ENCODE results near the gene ITGBL1.

Gene ITGBL1

GRCh38 chr13:101565317-101565716 is 112.8 kb downstream of the ITGBL1 start:
- no peak for DNase-seq (ENCODE audit: low read depth)

- DNase-seq (ENCODE audit: low read depth) = no peak
These were observed 115.4 kb downstream of the ITGBL1 start for GRCh38 chr13:101567841-101568240.

- no peak for DNase-seq (ENCODE audit: low read depth)
These were observed 117.3 kb downstream of the ITGBL1 start for GRCh38 chr13:101569807-101570206.

GRCh38 chr13:101570410-101570809 is 117.9 kb downstream of the ITGBL1 start:
- no peak for DNase-seq (ENCODE audit: low read depth)

- no peak for DNase-seq (ENCODE audit: low read depth)
These were observed 120.0 kb downstream of the ITGBL1 start for GRCh38 chr13:101572456-101572855.

GRCh38 chr13:101575581-101575980 is 123.1 kb downstream of the ITGBL1 start:
- DNase-seq (ENCODE audit: low read depth) = no peak

- DNase-seq (ENCODE audit: low read depth) = no peak
These were observed 124.0 kb downstream of the ITGBL1 start for GRCh38 chr13:101576455-101576854.

GRCh38 chr13:101576977-101577376 is 124.5 kb downstream of the ITGBL1 start:
- no peak for DNase-seq (ENCODE audit: low read depth)

- DNase-seq (ENCODE audit: low read depth) = no peak
These were observed 126.9 kb downstream of the ITGBL1 start for GRCh38 chr13:101579281-101579802.

- no peak for DNase-seq (ENCODE audit: low read depth)
These were observed 131.9 kb downstream of the ITGBL1 start for GRCh38 chr13:101584331-101584730.

- no peak for DNase-seq (ENCODE audit: low read depth)
These were observed 138.0 kb downstream of the ITGBL1 start for GRCh38 chr13:101590479-101590878.

GRCh38 chr13:101594936-101595335 is 142.5 kb downstream of the ITGBL1 start:
- DNase-seq (ENCODE audit: low read depth) = no peak

GRCh38 chr13:101596803-101597202 is 144.3 kb downstream of the ITGBL1 start:
- no peak for DNase-seq (ENCODE audit: low read depth)

GRCh38 chr13:101611491-101612475 is 159.3 kb downstream of the ITGBL1 start:
- no peak for DNase-seq (ENCODE audit: low read depth)

GRCh38 chr13:101612735-101613134 is 160.3 kb downstream of the ITGBL1 start:
- no peak for DNase-seq (ENCODE audit: low read depth)

GRCh38 chr13:101614491-101614890 is 162.0 kb downstream of the ITGBL1 start:
- no peak for DNase-seq (ENCODE audit: low read depth)

- DNase-seq (ENCODE audit: low read depth) = no peak
These were observed 166.1 kb downstream of the ITGBL1 start for GRCh38 chr13:101618440-101619187.

GRCh38 chr13:101621099-101621498 is 168.6 kb downstream of the ITGBL1 start:
- DNase-seq (ENCODE audit: low read depth) = no peak

GRCh38 chr13:101623470-101624209 is 171.2 kb downstream of the ITGBL1 start:
- DNase-seq (ENCODE audit: low read depth) = no peak

- no peak for DNase-seq (ENCODE audit: low read depth)
These were observed 171.9 kb downstream of the ITGBL1 start for GRCh38 chr13:101624210-101624922.

- DNase-seq (ENCODE audit: low read depth) = no peak
These were observed 172.5 kb downstream of the ITGBL1 start for GRCh38 chr13:101624981-101625380.

Data from stimulated activated CD8-positive, alpha-beta memory T cell treated with anti-CD3 and anti-CD28 coated beads, Interleukin-12 subunit alpha, Interleukin-12 subunit beta, amount 100 ng/mL, for 1 hour (primary cell).